Spinal cord (tissue), 10 donors: ENCODE results near the gene GRXCR2. TPM values are rescaled to one million over a fixed set of nuclear protein-coding genes. Genes with fewer than 3 reads are reported as not detected.
"Not testable (repeated sequence)": the region's sequence is repeated elsewhere in the genome, so short reads cannot be mapped to it uniquely, and the experiment has no call there.

Experiments
- DNase-seq, 6 donors: peaks; one replicate each; pipeline versions ENCODE4 v3.0.0 to v3.0.0-alpha.2; 2013 to 2015; ENCODE audit warnings: low spot score in 6 of 6, low read depth in 4 of 6
- H3K27ac ChIP-seq: one replicate; pipeline ENCODE4 v1.5.1; 2013; ENCODE audit warnings: low read depth, low read length, control low read depth
- H3K27me3 ChIP-seq: one replicate; pipeline ENCODE4 v1.6.1; 2013; ENCODE audit warnings: low read length; ENCODE audit not compliant: control insufficient read depth, insufficient read depth
- H3K36me3 ChIP-seq: one replicate; pipeline ENCODE4 v1.6.1; 2013; ENCODE audit warnings: low read length; ENCODE audit not compliant: control insufficient read depth, insufficient read depth
- H3K4me1 ChIP-seq: one replicate; pipeline ENCODE4 v1.6.1; 2013; ENCODE audit warnings: low read length; ENCODE audit not compliant: control insufficient read depth, insufficient read depth
- H3K4me3 ChIP-seq: one replicate; pipeline ENCODE4 v1.5.1; 2013; ENCODE audit warnings: low read depth, low read length, control low read depth
- H3K9me3 ChIP-seq: one replicate; pipeline ENCODE4 v1.6.1; 2013; ENCODE audit warnings: low read length; ENCODE audit not compliant: control insufficient read depth, insufficient read depth
- WGBS: methylation state at CpG from one replicate; pipeline ENCODE4 v1.1.5; 2013; ENCODE audit warnings: missing lambda C conversion rate; ENCODE audit not compliant: insufficient coverage; 5-methylcytosine and 5-hydroxymethylcytosine counted together
- polyA plus RNA-seq, 2 donors: library from polyadenylated mRNA; unstranded; fragments of 120-200 nt; gene quantifications; one replicate each; pipeline ENCODE4 v1.2.1, GENCODE V29; 2013; ENCODE audit not compliant: insufficient read length in 2 of 2
- total RNA-seq, 2 donors: library from RNA; depleted of rRNA in 1 of 2; stranded (reverse); fragments of 120-200 nt in 1 of 2; fragments of >200 nt in 1 of 2; gene quantifications; one replicate each; pipeline versions ENCODE4 v1.2.3 to v1.2.4, GENCODE V29; 2013 to 2014
- donor health status: healthy.

The GRXCR2 gene
- total and polyA plus RNA-seq, 4 donors: not detected

DNA sequence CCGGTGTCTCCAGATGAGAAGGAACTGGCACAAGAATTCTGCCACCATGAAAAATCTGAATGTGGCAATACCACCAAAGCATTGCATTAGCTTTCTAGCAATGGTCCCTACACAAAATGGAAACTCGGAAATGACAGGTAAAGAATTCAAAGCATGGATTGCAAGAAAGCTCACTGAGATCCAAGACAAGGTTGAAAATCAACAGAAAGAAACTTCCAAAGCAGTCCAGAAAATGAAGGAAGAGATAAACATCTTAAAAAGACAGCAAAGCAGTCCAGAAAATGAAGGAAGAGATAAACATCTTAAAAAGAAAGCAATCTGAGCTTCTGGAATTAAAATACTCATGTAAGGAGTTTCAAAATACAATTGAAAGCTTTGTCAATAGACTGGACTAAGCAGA, 16.8 kb upstream of the GRXCR2 start:
- no peak for DNase-seq
- Histone ChIP-seq H3K27ac (no peak overlapping the region), H3K36me3 (no peaks in the 10 kb centered on the region), H3K4me3 (no peak overlapping the region), H3K9me3 (peaks cover 3% of the 10 kb centered on the region), H3K4me1 (no peaks in the 10 kb centered on the region), H3K27me3 (no peaks in the 10 kb centered on the region)
- no CpG with 5 or more reads among the region's 2 CpGs for WGBS

DNA sequence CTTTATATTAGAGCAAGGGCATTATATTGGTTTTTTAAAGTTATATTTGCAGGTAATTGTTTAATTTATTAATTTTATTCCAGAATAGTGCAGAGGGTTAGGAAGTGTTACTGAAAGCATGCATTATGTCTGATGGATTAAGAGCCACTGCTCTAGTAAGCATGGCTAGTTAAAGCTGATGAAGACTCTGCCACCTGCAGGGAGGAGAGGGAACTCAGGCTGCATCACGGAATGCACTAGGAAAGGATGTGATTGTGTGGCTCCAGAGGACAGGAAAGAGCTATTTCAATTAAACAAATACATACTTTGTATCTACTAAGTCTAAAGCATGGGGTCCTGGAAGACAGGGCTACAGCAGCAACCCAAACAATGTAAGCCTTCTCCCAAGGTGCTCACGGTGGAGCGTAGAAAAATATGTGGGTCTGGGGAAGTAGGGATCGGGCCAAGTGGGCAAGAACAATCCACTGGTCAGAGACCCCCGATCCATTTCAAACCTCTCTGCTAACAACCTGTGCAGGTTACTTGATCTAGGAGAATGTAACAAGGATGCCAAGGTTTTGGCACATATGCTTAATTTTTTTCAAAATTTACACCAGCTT, 15.3 kb upstream of the GRXCR2 start:
- H3K4me1 ChIP-seq: no peaks in the 10 kb centered on the region
- H3K36me3 ChIP-seq: no peaks in the 10 kb centered on the region
- H3K9me3 ChIP-seq: peaks cover 3% of the 10 kb centered on the region
- H3K27me3 ChIP-seq: no peaks in the 10 kb centered on the region
- H3K27ac ChIP-seq: no peak overlapping the region
- H3K4me3 ChIP-seq: no peak overlapping the region
- DNase-seq: peak in 5 of 6 donors; percentile 9 to 81 (median 12)
- no CpG with 5 or more reads among the region's 5 CpGs for WGBS

GRCh38 chr5:145887217-145887616, 14.4 kb upstream of the GRXCR2 start:
- H3K36me3 ChIP-seq: no peaks in the 10 kb centered on the region
- no peak overlapping the region for H3K4me3 ChIP-seq
- no peaks in the 10 kb centered on the region for H3K4me1 ChIP-seq
- no peak overlapping the region for H3K27ac ChIP-seq
- no peaks in the 10 kb centered on the region for H3K27me3 ChIP-seq
- WGBS: 100% methylated on average over 1 of the region's 3 CpGs
- H3K9me3 ChIP-seq: peaks cover 3% of the 10 kb centered on the region
- DNase-seq: no peak

GRCh38 chr5:145874765-145875164, 2.0 kb upstream of the GRXCR2 start:
- Histone ChIP-seq H3K4me3 (no peak overlapping the region), H3K9me3 (no peaks in the 10 kb centered on the region), H3K36me3 (no peaks in the 10 kb centered on the region), H3K27ac (no peak overlapping the region), H3K4me1 (no peaks in the 10 kb centered on the region), H3K27me3 (no peaks in the 10 kb centered on the region)
- DNase-seq: no peak
- 96% methylated on average over 2 of the region's 2 CpGs for WGBS

DNA sequence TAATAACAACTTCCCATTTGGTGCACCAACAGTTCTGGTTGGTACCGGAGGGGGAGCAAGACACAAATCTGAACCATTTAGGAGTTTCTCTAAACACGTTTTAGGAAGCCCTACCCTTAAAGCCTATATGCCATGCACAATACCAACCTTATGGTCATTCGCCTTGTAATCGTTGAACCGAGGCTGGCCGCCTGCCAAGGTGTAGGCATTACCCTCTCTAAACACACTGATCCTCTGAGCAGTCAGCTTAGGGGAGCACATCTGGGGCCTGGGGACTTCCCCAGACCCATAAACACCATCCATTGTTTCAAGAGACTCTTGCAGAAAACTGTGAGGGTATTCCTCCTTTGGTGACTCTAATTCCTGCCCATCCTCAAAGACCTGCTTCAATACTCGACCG, 328 bp downstream of the GRXCR2 start:
- Histone ChIP-seq H3K4me3 (no peak overlapping the region), H3K27ac (no peak overlapping the region), H3K27me3 (no peaks in the 10 kb centered on the region), H3K9me3 (no peaks in the 10 kb centered on the region), H3K36me3 (no peaks in the 10 kb centered on the region), H3K4me1 (no peaks in the 10 kb centered on the region)
- 55% methylated on average over 5 of the region's 8 CpGs for WGBS
- no peak for DNase-seq

DNA sequence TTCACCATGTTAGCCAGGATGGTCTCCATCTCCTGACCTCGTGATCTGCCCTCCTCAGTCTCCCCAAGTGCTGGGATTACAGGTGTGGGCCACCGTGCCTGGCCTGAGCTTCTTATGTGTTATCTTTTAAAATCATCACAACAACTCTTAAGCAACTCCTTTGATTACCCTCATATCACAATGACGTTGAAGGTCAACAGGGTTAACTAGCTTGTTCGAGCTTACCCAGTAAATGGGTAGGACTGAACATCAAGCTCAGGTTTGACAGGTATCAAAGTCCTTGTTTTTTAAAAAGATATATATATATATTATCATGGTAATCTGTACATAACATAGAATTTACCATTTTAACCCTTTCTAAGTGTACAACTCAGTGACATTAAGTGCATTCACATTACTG, 3.1 kb downstream of the GRXCR2 start:
- no peaks in the 10 kb centered on the region for H3K36me3 ChIP-seq
- no peak for DNase-seq
- no peaks in the 10 kb centered on the region for H3K27me3 ChIP-seq
- no peak overlapping the region for H3K4me3 ChIP-seq
- no CpG with 5 or more reads among the region's 4 CpGs for WGBS
- H3K27ac ChIP-seq: no peak overlapping the region
- H3K4me1 ChIP-seq: no peaks in the 10 kb centered on the region
- H3K9me3 ChIP-seq: no peaks in the 10 kb centered on the region

GRCh38 chr5:145867806-145868205, 5.0 kb downstream of the GRXCR2 start:
- Histone ChIP-seq H3K36me3 (no peaks in the 10 kb centered on the region), H3K4me1 (no peaks in the 10 kb centered on the region), H3K4me3 (no peak overlapping the region), H3K27me3 (no peaks in the 10 kb centered on the region), H3K27ac (no peak overlapping the region), H3K9me3 (no peaks in the 10 kb centered on the region)
- no CpG with 5 or more reads among the region's 1 CpG for WGBS
- DNase-seq: no peak

DNA sequence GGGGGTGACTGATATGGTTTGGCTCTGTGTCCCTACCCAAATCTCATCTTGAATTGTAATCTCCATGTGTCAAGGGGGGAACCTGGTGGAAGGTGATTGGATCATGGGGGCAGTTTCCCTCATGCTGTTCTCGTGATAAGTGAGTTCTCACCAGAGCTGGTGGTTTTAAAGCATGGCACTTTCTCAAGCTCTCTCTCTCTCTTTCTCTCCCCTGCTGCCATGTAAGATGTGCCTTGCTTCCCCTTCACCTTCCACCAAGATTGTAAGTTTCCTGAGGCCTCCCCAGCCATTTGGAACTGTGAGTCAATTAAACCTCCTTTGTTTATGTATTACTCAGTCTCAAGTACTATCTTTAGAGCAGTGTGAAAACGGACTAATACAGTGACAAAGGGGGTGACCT, 8.4 kb downstream of the GRXCR2 start:
- H3K36me3 ChIP-seq, H3K4me1 ChIP-seq, H3K4me3 ChIP-seq, H3K27ac ChIP-seq, DNase-seq, H3K27me3 ChIP-seq, H3K9me3 ChIP-seq: not testable (repeated sequence)
- WGBS: no CpG with 5 or more reads among the region's 2 CpGs

DNA sequence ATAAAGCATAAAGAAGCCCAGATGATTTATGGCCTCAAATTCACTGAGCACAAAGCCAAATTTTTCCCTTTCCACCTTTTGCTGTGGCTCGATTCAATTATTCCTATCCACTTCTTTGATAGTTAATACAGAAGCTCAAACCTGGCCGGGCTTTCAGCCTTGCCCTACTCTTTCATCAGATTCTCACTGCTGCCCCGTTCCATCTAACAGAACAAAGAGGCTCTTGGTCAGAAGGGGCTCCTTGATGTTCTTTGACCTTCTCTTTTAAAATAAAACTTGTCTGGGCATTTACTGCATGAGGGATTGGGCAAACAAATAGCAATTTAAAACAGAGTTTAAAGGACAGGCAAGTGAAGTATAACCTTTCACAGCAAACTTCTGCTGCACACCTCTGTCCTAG, 9.8 kb downstream of the GRXCR2 start:
- no peak for DNase-seq
- no peak overlapping the region for H3K4me3 ChIP-seq
- H3K9me3 ChIP-seq: no peaks in the 10 kb centered on the region
- no peaks in the 10 kb centered on the region for H3K4me1 ChIP-seq
- WGBS: 81% methylated on average over 2 of the region's 3 CpGs
- no peaks in the 10 kb centered on the region for H3K36me3 ChIP-seq
- H3K27me3 ChIP-seq: no peaks in the 10 kb centered on the region
- H3K27ac ChIP-seq: no peak overlapping the region

GRCh38 chr5:145859897-145860296, 12.9 kb downstream of the GRXCR2 start:
- Histone ChIP-seq H3K36me3 (no peaks in the 10 kb centered on the region), H3K27me3 (no peaks in the 10 kb centered on the region), H3K4me3 (no peak overlapping the region), H3K4me1 (peaks cover 10% of the 10 kb centered on the region), H3K27ac (no peak overlapping the region), H3K9me3 (no peaks in the 10 kb centered on the region)
- no peak for DNase-seq
- WGBS: 82% methylated on average over 3 of the region's 3 CpGs
